Hematopoietic multipotent progenitor cell treated with erythropoietin and hydrocortisone succinate and interleukin-3 and kit ligand, for 17 days (in vitro differentiated cells): ENCODE measurements around the gene PPIP5K1.

Experiments
- DNase-seq: peaks from one replicate; pipeline ENCODE4 v3.0.0-alpha.2; 2015; ENCODE audit warnings: low spot score

The PPIP5K1 gene

GRCh38 chr15:43517354-43518196 lies 72.4 kb downstream of the PPIP5K1 start, which contains the start of gene MAP1A:
MAP1A (plus strand) TSS chr15:43517608; CDS start chr15:43521474, 3,866 bp downstream.
- no peak for DNase-seq

GRCh38 chr15:43516801-43517353 lies 73.1 kb downstream of the PPIP5K1 start:
- no peak for DNase-seq

GRCh38 chr15:43516185-43516584 lies 73.8 kb downstream of the PPIP5K1 start:
- no peak for DNase-seq

- DNase-seq, result no peak
These were observed 74.3 kb downstream of the PPIP5K1 start for GRCh38 chr15:43515741-43516140.

GRCh38 chr15:43514241-43515057 lies 75.6 kb downstream of the PPIP5K1 start:
- DNase-seq, result peak; percentile 59

- no peak for DNase-seq
These were observed 76.5 kb downstream of the PPIP5K1 start for GRCh38 chr15:43513550-43513949.

- DNase-seq, result no peak
These were observed 78.8 kb downstream of the PPIP5K1 start for GRCh38 chr15:43511012-43511885.

- DNase-seq, result peak; percentile 97
These were observed 79.6 kb downstream of the PPIP5K1 start for GRCh38 chr15:43510200-43511011.

GRCh38 chr15:43509660-43510199 lies 80.3 kb downstream of the PPIP5K1 start:
- peak; percentile 17 for DNase-seq

- DNase-seq, result no peak
These were observed 80.9 kb downstream of the PPIP5K1 start for GRCh38 chr15:43508991-43509659.

- no peak for DNase-seq
These were observed 81.6 kb downstream of the PPIP5K1 start for GRCh38 chr15:43508421-43508820.

GRCh38 chr15:43505738-43506137 lies 84.3 kb downstream of the PPIP5K1 start:
- no peak for DNase-seq

GRCh38 chr15:43499635-43500034 lies 90.4 kb downstream of the PPIP5K1 start:
- DNase-seq, result no peak

- no peak for DNase-seq
These were observed 91.0 kb downstream of the PPIP5K1 start for GRCh38 chr15:43498990-43499389.

- no peak for DNase-seq
These were observed 96.1 kb downstream of the PPIP5K1 start for GRCh38 chr15:43493703-43494472.

GRCh38 chr15:43492673-43493601 lies 97.1 kb downstream of the PPIP5K1 start, which contains the start of gene TP53BP1:
TP53BP1 (minus strand) TSS chr15:43493156; CDS start chr15:43493043, 113 bp downstream.
- peak; percentile 96 for DNase-seq

- no peak for DNase-seq
These were observed 97.7 kb downstream of the PPIP5K1 start for GRCh38 chr15:43492266-43492665.

- no peak for DNase-seq
These were observed 100.8 kb downstream of the PPIP5K1 start for GRCh38 chr15:43489191-43489590.
